GM13976 (cell line): Measurements from ENCODE around the gene RAB11B.
"Not testable (repeated sequence)": the region's sequence is repeated elsewhere in the genome, so short reads cannot be mapped to it uniquely, and the experiment has no call there.

Source experiments
- DNase-seq: peaks from one replicate; pipeline ENCODE4 v3.0.0; 2012; ENCODE audit warnings: low spot score
- in situ Hi-C: fragments of 300-500 bp; cut with MboI; formaldehyde crosslinking; loops from one replicate; pipeline ENCODE4 v1.12.0; 2022; ENCODE audit warnings: low sequenced_read_pairs, mixed read lengths, inconsistent platforms; ENCODE audit not compliant: unreplicated experiment
- TF ChIP-seq, protein P1 (sequence below): IDR thresholded peaks from 2 replicates; pipeline ENCODE4 v1.5.1; 2012; ENCODE audit warnings: borderline replicate concordance, mild to moderate bottlenecking; ENCODE audit not compliant: insufficient read depth; ENCODE audit errors: extremely low read depth, missing control alignments, control extremely low read depth

The RAB11B gene

DNA sequence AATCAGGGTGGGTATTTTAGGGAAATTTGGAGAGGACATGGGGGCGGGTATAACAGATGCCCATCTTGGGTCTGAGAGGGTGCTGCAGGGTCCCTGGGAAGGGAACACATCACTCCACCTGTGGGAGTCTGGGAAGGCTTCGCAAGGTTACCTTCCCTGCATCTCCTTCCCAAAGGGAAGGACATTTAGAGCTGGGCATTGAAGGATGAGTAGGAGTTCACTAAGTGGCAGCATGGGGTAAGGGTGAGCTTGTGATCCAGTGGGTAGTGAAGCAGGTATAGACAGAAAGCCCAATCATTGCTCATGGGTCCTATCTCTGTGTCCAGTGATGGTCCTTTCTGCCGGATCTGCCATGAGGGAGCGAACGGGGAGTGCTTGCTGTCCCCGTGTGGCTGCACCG is 36.1 kb downstream of the RAB11B start:
- DNase-seq, result no peak
- TF ChIP-seq, protein P1, sequence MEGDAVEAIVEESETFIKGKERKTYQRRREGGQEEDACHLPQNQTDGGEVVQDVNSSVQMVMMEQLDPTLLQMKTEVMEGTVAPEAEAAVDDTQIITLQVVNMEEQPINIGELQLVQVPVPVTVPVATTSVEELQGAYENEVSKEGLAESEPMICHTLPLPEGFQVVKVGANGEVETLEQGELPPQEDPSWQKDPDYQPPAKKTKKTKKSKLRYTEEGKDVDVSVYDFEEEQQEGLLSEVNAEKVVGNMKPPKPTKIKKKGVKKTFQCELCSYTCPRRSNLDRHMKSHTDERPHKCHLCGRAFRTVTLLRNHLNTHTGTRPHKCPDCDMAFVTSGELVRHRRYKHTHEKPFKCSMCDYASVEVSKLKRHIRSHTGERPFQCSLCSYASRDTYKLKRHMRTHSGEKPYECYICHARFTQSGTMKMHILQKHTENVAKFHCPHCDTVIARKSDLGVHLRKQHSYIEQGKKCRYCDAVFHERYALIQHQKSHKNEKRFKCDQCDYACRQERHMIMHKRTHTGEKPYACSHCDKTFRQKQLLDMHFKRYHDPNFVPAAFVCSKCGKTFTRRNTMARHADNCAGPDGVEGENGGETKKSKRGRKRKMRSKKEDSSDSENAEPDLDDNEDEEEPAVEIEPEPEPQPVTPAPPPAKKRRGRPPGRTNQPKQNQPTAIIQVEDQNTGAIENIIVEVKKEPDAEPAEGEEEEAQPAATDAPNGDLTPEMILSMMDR, result no peak
- in situ Hi-C loops, result no loop called here

DNA sequence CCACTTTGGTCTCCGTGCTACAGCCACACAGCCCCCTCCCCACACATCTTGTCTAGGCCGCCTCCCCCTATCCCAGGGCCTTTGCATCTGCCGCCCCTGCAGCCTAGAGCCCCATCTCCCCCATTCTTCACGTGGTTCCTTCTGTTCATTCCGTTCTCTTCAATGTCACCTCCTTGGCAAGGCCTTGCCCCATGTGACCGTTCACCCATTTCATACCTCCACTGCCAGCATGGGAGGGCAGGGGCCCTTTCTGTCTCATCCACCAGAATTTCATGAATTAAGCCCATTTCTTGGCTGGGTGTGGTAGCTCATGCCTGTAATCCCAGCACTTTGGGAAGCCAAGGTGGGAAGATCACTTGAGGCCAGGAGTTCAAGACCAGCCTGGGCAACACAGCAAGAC is 38.9 kb downstream of the RAB11B start:
- DNase-seq, result no peak
- TF ChIP-seq, protein P1, result no peak
- in situ Hi-C loops, result no loop called here

DNA sequence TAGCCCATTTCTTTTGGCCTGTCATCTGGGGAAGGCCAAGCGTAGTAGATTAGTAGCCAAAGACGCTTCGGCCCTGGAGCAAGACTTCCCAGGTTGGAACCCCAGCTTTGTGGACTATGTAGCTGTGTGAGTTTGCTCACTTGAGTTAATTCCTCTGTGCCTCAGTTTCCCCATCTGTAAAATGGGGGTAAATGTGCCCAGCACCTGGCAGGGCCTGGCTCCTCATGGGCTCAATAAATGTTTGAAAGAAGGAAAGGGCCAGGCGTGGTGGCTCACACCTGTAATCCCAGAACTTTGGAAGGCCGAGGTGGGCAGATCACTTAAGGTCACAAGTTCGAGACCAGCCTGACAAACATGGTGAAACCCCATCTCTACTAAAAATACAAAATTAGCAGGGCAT is 39.7 kb downstream of the RAB11B start:
- TF ChIP-seq, protein P1, result no peak
- in situ Hi-C loops, result no loop called here
- DNase-seq, result no peak

DNA sequence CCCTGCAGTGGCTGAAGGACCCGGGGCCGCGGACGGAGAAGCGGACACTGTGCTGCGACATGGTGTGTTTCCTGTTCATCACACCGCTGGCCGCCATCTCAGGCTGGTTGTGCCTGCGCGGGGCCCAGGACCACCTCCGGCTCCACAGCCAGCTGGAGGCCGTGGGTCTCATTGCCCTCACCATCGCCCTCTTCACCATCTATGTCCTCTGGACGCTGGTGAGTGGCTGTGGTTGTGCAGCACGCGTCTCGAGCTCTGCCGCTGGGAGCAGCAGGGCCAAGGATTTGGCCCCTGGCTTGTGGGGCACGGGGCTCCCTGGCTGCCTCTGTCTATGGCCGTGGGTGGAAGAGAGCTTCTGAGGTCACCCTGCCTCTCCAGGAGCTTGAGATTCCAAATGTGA is 40.5 kb downstream of the RAB11B start:
- TF ChIP-seq, protein P1, result no peak
- DNase-seq, result no peak
- in situ Hi-C loops, result no loop called here

DNA sequence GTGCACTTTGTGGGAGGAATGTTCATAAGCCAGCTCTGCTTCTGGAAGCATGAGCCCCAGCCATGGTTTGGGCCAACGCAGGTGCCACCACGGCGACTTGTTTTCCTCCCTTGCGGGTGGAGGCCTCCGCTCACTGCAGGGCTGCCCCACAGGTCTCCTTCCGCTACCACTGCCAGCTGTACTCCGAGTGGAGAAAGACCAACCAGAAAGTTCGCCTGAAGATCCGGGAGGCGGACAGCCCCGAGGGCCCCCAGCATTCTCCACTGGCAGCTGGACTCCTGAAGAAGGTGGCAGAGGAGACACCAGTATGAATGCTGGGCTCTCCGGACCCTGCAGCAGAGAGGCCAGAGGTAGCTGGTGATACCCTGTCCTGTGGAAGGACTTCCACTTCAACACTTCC is 48.1 kb downstream of the RAB11B start:
- DNase-seq, result no peak
- in situ Hi-C loops, result no loop called here
- TF ChIP-seq, protein P1, result no peak

DNA sequence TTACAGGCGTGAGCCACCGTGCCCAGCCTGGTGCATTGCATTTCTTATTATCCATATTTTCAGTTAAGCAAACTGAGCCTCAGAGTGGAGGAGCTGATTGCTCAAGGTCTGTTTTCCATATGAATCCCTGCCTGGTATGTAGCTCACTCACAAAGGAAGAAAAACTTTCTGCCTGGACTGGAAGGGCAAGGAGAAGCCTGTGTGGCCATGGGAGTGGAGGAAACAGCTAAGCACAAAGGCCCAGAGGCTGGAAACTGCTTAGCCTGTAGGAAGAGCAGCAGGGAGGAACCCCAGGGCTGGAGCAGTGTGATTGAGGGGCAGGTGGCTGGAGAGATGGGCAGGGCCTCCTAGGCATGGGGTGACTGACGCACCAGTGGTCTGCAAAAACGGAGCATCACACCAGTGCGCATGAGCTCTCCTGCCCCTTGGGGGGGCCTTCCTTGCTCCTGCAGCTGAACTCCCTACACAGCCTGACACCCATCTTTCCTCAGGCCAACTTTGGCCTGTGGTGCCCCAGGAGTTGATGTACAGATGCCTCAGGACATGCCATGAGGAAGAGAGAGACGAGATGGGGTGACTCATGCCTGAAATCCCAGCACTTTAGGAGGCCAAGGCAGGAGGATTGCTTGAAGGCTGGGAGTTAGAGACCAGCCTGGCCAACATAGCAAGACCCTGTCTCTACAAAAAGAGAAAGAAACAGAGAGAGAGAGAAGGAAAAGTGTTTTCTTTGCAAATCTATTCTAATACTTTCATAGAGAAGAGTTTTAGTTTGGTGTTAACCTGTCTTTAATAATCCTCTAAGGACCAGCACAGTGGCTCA is 51.8 kb downstream of the RAB11B start:
- TF ChIP-seq, protein P1, result no peak
- DNase-seq, result no peak
- in situ Hi-C loops, result no loop called here

DNA sequence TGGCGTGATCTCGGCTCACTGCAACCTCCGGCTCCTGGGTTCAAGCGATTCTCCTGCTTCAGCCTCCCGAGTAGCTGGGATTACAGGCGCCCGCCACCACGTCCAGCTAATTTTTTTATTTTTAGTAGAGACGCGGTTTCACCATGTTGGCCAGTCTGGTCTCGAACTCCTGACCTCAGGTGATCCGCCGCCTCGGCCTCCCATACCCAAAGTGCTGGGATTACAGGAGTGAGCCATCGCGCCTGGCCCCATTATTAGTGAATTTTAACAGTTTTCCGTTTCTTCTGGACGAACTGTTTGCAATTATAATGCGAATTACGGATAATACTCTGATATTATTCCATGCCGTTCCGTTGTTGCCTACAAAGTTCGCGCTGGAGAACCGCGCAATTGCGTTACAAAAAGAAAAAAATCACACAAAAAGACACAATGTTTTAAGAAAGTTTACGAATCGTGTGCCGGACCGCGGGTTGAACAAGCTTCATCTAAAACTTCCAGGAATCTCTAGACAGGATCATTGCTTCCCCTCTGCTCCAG is 54.0 kb downstream of the RAB11B start:
- in situ Hi-C loops, DNase-seq: not testable (repeated sequence)
